B cell (primary cell): ENCODE results near the gene CHRD. TPM values are rescaled to one million over a fixed set of nuclear protein-coding genes. Genes with fewer than 3 reads are reported as not detected.

ENCODE experiments used
- ATAC-seq: fragments of 200-7000 bp; cut with Tn5 transposase; one replicate; pipeline ENCODE4 v1.10.0; 2021; ENCODE audit warnings: low read depth, mild to moderate bottlenecking, moderate number of reproducible peaks, moderate library complexity
- CTCF ChIA-PET: fragments of 350-600 bp; sonication (Branson Sonifier 250); formaldehyde crosslinking; loops from one replicate; lab custom pipeline; 2021; ENCODE audit warnings: antibody characterized with exemption, inconsistent platforms; lab: Charles Lee
- POLR2A ChIA-PET: fragments of 350-600 bp; sonication (Branson Sonifier 250); formaldehyde crosslinking; loops from one replicate; lab custom pipeline; 2021; ENCODE audit warnings: antibody characterized with exemption; lab: Charles Lee
- DNase-seq: peaks from one replicate; pipeline ENCODE4 v3.0.0; 2013
- H2AFZ ChIP-seq: 2 replicates; pipeline ENCODE4 v1.6.1; 2012; ENCODE audit warnings: mild to moderate bottlenecking, low read depth, low read length; ENCODE audit not compliant: insufficient read depth, poor library complexity, severe bottlenecking
- H3K27ac ChIP-seq, 2 donors: 1 replicate in 1 of 2; 2 replicates in 1 of 2; pipeline ENCODE4 v1.5.1; 2012 to 2013; ENCODE audit warnings: low read length in 2 of 2, mild to moderate bottlenecking in 2 of 2, moderate library complexity in 1 of 2
- H3K27me3 ChIP-seq, 4 experiments: fragments of 200-600 bp in 1 of 4; sonication (generic) in 1 of 4; replicated peaks in 1 of 4; 1 replicate in 2 of 4; 2 replicates in 2 of 4; pipeline versions ENCODE4 v1.6.1 to v1.7.0; 2013 to 2016; ENCODE audit warnings: low read length in 3 of 4, mild to moderate bottlenecking in 2 of 4, mixed read lengths in 1 of 4, moderate library complexity in 1 of 4; ENCODE audit not compliant: insufficient read depth in 4 of 4, control insufficient read depth in 3 of 4; ENCODE audit errors: control extremely low read depth in 1 of 4
- H3K36me3 ChIP-seq, 2 experiments: replicated peaks in 1 of 2; 1 replicate in 1 of 2; 2 replicates in 1 of 2; pipeline versions ENCODE4 v1.6.1 to v1.7.1; 2013; ENCODE audit warnings: low read length in 1 of 2; ENCODE audit not compliant: insufficient read depth in 2 of 2, control insufficient read depth in 1 of 2; ENCODE audit errors: control extremely low read depth in 1 of 2, extremely low read depth in 1 of 2
- H3K4me1 ChIP-seq, 2 donors: fragments of 200-600 bp in 1 of 2; sonication (generic) in 1 of 2; 1 replicate in 1 of 2; 2 replicates in 1 of 2; pipeline versions ENCODE4 v1.5.1 to v1.6.1; 2013 to 2017; ENCODE audit warnings: low read length in 2 of 2; ENCODE audit not compliant: control insufficient read depth in 2 of 2, insufficient read depth in 2 of 2
- H3K4me2 ChIP-seq: replicated peaks from 2 replicates; pipeline ENCODE3; 2012; ENCODE audit warnings: mild to moderate bottlenecking, low read depth, low read length; ENCODE audit not compliant: poor library complexity, severe bottlenecking
- H3K4me3 ChIP-seq, 5 experiments: fragments of 200-600 bp in 1 of 5; sonication (generic) in 1 of 5; 1 replicate in 3 of 5; 2 replicates in 2 of 5; pipeline versions ENCODE4 v1.5.1 to v1.7.0; 2011 to 2016; ENCODE audit warnings: low read length in 4 of 5, mild to moderate bottlenecking in 4 of 5, low read depth in 2 of 5, control low read depth in 1 of 5, moderate library complexity in 1 of 5; ENCODE audit not compliant: insufficient read depth in 1 of 5; ENCODE audit errors: control extremely low read depth in 1 of 5, extremely low read depth in 1 of 5
- H3K79me2 ChIP-seq: fragments of 200-600 bp; sonication (generic); one replicate; pipeline ENCODE4 v1.6.0; 2016; ENCODE audit warnings: low read length; ENCODE audit not compliant: control insufficient read depth, insufficient read depth
- H3K9ac ChIP-seq: fragments of 200-600 bp; sonication (generic); 2 replicates; pipeline ENCODE4 v1.6.1; 2017; ENCODE audit warnings: mild to moderate bottlenecking, low read length, moderate library complexity
- H3K9me3 ChIP-seq, 3 donors: one replicate each; pipeline versions ENCODE4 v1.6.1 to v1.7.1; 2013; ENCODE audit warnings: low read length in 2 of 3; ENCODE audit not compliant: control insufficient read depth in 2 of 3, insufficient read depth in 1 of 3; ENCODE audit errors: control extremely low read depth in 1 of 3
- H4K20me1 ChIP-seq: 2 replicates; pipeline ENCODE4 v1.6.0; 2012; ENCODE audit warnings: mild to moderate bottlenecking, low read length; ENCODE audit not compliant: insufficient read depth, control insufficient read depth, poor library complexity, severe bottlenecking
- H3K27ac Mint-ChIP-seq: one replicate; pipeline ENCODE4 v1.8.0; 2021; ENCODE audit warnings: mixed read lengths
- H3K27me3 Mint-ChIP-seq: one replicate; pipeline ENCODE4 v1.8.0; 2021; ENCODE audit warnings: mixed read lengths
- H3K4me1 Mint-ChIP-seq: one replicate; pipeline ENCODE4 v1.8.0; 2021; ENCODE audit warnings: mixed read lengths
- H3K4me3 Mint-ChIP-seq: one replicate; pipeline ENCODE4 v1.8.0; 2021; ENCODE audit warnings: mixed read lengths
- H3K9me3 Mint-ChIP-seq: one replicate; pipeline ENCODE4 v1.8.0; 2022; ENCODE audit warnings: mixed read lengths; ENCODE audit not compliant: insufficient read depth
- EZH2 ChIP-seq: IDR thresholded peaks from 2 replicates; pipeline ENCODE4 v1.6.1; 2012; ENCODE audit warnings: borderline replicate concordance, low read depth, mild to moderate bottlenecking, moderate library complexity, low read length; ENCODE audit not compliant: insufficient read depth, poor library complexity, severe bottlenecking
- whole genome bisulfite sequencing: methylation state at CpG from one replicate; pipeline ENCODE4 v1.1.5; 2013; ENCODE audit warnings: missing lambda C conversion rate; ENCODE audit not compliant: insufficient coverage; 5-methylcytosine and 5-hydroxymethylcytosine counted together
- intact Hi-C: fragments of 100-400 bp; cut with micrococcal nuclease; formaldehyde crosslinking; loops from one replicate; pipeline ENCODE4 v1.10.0; 2022
- polyA plus RNA-seq: library from polyadenylated mRNA; depleted of rRNA; stranded (reverse); fragments of >200 nt; gene quantifications from 2 replicates; pipeline ENCODE4 v1.2.3, GENCODE V29; 2012
- total RNA-seq, 2 donors: library from RNA; stranded (reverse); fragments of 120-200 nt in 1 of 2; gene quantifications; 1 replicate in 1 of 2; 2 replicates in 1 of 2; pipeline versions ENCODE4 v1.2.3 to v1.2.4, GENCODE V29; 2013 to 2022
- TF ChIP-seq, protein P1 (sequence below): fragments of 200-600 bp; IDR thresholded peaks from one replicate; pipeline ENCODE4 v1.8.0; 2022; ENCODE audit warnings: antibody characterized with exemption, mild to moderate bottlenecking

Gene CHRD
- total and polyA plus RNA-seq, 2 donors (not counting 1 experiment from before 2014, with no cell fraction given) = not detected

DNA sequence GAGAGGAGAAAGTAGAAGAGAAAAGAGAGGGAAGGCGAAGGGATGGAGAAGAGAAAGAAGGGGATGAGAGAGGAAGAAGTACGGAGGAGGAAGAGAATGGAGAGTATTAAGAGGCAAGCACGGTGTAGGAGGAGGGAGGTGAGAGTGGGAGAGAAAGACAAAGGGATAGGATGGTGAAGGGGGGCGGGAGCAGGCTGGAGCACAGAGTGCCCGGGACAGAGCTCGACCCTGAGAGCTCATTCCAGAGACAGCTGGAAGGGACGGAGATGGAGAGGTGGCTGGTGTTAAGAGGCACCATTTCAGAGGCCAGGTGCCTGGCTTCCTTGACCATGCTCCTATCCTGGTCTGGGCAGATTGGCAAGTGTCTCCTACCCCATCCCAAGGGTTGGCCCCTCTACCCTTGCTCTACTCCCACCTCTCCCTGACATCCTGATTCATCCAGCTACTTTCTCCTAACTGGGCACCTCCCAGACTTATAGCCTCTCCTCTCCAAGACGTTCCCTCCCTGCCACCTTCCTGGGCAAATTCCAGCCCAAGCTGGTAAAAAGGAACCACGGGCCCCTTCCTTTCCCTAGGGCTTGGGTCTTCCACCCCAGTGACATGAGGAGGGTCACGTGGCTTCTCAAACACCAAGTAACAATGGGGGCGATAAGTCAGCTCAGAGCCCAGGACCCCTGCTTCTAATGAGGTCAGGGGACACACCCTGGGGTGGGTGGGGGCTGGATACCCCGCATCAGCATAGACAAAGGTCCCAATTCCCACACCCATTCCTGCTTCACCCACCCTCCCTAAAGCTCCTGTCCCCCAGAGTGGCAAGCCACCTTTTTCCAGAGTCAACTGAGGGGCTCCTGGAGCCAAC, 19.6 kb upstream of the CHRD start:
- Mint-ChIP-seq H3K27me3 (no peaks in the 10 kb centered on the region), H3K4me1 (peaks cover 20% of the 10 kb centered on the region), H3K4me3 (peak overlapping the region; percentile 83), H3K27ac (peak overlapping the region; percentile 80), H3K9me3 (no peaks in the 10 kb centered on the region)
- Histone ChIP-seq H3K4me1 (peaks cover 9 to 17% of the 10 kb centered on the region in 2 donors), H3K79me2 (peaks cover 9% of the 10 kb centered on the region), H3K36me3 (no peaks in the 10 kb centered on the region), H3K27ac (no peak overlapping the region), H3K27me3 (no peaks in the 10 kb centered on the region), H3K4me2 (peak overlapping the region; percentile 97), H3K9ac (no peak overlapping the region), H3K9me3 (no peaks in the 10 kb centered on the region), H2AFZ (peak overlapping the region; percentile 96), H3K4me3 (no peak overlapping the region), H4K20me1 (no peaks in the 10 kb centered on the region)
- POLR2A ChIA-PET = no interaction called here
- DNase-seq = no peak
- no peak for ATAC-seq
- CTCF ChIA-PET = interaction anchor here (1.1 to 3.0 kb wide), 3 partner anchors 11 to 154 kb away, joined by 3 to 13 read pairs (median 3); no protein-coding TSS in a partner anchor
- no peak for TF ChIP-seq EZH2
- TF ChIP-seq, protein P1, sequence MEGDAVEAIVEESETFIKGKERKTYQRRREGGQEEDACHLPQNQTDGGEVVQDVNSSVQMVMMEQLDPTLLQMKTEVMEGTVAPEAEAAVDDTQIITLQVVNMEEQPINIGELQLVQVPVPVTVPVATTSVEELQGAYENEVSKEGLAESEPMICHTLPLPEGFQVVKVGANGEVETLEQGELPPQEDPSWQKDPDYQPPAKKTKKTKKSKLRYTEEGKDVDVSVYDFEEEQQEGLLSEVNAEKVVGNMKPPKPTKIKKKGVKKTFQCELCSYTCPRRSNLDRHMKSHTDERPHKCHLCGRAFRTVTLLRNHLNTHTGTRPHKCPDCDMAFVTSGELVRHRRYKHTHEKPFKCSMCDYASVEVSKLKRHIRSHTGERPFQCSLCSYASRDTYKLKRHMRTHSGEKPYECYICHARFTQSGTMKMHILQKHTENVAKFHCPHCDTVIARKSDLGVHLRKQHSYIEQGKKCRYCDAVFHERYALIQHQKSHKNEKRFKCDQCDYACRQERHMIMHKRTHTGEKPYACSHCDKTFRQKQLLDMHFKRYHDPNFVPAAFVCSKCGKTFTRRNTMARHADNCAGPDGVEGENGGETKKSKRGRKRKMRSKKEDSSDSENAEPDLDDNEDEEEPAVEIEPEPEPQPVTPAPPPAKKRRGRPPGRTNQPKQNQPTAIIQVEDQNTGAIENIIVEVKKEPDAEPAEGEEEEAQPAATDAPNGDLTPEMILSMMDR = no peak
- WGBS = 92% methylated on average over 8 of the region's 12 CpGs
- intact Hi-C loops = loop anchor here (5.0 kb wide), 2 partner anchors 352 to 1577 kb away; partner anchors contain the start of genes MAGEF1 and TRA2B
